ENCODE data around the gene ANGPTL8.

- TF ChIP-seq POLR2A (IDR thresholded peaks at IDR 0.05; ENCODE audit: low read length): no peak
- no peak for TF ChIP-seq GATA1 (IDR thresholded peaks at IDR 0.05; ENCODE audit: low read depth, low read length)
Measured at GRCh38 chr19:11257846-11258380, 18.5 kb downstream of the ANGPTL8 start.
